Measurements from ENCODE around the gene FRS2.

Gene FRS2, protein sequence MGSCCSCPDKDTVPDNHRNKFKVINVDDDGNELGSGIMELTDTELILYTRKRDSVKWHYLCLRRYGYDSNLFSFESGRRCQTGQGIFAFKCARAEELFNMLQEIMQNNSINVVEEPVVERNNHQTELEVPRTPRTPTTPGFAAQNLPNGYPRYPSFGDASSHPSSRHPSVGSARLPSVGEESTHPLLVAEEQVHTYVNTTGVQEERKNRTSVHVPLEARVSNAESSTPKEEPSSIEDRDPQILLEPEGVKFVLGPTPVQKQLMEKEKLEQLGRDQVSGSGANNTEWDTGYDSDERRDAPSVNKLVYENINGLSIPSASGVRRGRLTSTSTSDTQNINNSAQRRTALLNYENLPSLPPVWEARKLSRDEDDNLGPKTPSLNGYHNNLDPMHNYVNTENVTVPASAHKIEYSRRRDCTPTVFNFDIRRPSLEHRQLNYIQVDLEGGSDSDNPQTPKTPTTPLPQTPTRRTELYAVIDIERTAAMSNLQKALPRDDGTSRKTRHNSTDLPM
- 20.7 to 38.4 (median 28.9) reads per million in 9 experiments for total RNA-seq

DNA sequence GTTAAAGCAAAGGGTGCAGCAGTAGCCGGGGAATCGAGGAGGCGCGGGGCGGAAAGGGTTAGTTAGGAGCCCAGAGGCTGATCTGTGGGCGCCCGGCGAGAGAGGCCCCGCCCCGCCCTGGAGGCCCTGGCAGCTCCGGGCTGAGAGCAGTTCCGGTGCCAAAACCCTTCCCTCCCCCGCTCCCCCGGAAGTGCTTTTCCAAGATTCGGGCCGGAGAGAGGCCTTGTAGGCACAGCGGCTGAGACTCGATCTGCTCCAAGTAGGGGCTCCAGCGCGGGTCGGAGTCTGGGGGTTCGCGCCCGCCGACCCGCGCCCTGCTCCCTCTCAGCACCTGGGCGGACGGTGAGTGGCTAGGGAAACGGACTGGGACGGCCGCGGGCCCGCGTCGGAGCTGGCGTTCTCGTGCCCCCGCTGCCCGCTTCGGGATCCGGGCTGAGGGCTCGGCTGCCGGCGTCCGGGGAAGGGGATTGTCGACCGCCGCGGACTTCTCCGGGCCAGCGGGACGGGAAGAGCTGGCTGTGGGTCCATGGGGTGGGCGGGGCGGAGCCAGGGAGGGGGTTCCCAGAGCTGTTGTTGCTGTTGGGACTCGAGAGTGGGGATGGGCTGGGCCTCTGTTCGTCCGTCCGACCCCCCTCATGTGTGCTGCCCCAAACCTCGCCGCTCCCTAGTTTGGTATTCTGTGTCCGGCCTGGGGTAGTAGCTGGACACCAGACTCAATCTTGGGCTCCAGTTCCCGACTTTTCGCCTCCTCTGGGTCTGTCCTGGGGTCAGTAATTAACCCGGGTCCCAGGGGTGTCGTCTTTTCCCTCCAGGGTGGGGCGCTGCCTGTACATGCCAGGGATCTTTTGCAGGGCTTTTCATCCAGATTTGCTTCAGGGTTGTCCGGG lies at the start of gene FRS2:
Gene FRS2, plus strand, starts transcription at position 200 of the 887 bp plus-strand sequence. CDS start 98,643 bp downstream, outside the sequence.
- ATAC-seq (replicated peaks) (peak; percentile 97), DNase-seq (peak; percentile 73 to 77 (median 73))
- H3K27me3 Mint-ChIP-seq: no peaks in the 10 kb centered on the region
- peak within 1 kb of the TSS; percentile 98 for H3K27ac Mint-ChIP-seq
- peaks cover 7% of the 10 kb centered on the region for H3K36me3 Mint-ChIP-seq (ENCODE audit: insufficient read depth)
- H3K9me3 Mint-ChIP-seq: no peaks in the 10 kb centered on the region
- H3K4me3 Mint-ChIP-seq: peak within 1 kb of the TSS; percentile 97
- peaks cover 29 to 47% of the 10 kb centered on the region in 2 donors for H3K4me1 Mint-ChIP-seq (ENCODE audit: low read depth in 2 of 2)

DNA sequence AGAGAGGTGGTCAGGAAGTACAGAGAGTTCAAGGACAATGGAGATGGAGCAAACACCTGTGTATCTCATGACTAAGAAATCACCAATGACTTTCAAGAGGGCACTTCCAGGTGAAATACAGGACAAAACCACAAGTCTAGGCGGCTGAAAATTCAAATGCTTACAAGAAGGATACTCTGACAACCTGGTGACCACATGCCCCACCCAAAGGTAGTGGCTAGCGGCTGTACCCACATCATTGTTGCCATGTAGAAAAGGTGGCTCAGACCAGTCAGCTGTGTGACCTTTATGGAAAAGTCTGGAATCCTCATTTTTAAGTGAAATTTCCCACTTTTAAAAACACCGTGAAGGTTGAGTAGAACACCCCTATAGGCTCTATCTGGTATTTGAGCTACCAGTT lies 48.6 kb upstream of the FRS2 start:
- no peak overlapping the region for H3K4me3 Mint-ChIP-seq
- no peaks in the 10 kb centered on the region for H3K9me3 Mint-ChIP-seq

DNA sequence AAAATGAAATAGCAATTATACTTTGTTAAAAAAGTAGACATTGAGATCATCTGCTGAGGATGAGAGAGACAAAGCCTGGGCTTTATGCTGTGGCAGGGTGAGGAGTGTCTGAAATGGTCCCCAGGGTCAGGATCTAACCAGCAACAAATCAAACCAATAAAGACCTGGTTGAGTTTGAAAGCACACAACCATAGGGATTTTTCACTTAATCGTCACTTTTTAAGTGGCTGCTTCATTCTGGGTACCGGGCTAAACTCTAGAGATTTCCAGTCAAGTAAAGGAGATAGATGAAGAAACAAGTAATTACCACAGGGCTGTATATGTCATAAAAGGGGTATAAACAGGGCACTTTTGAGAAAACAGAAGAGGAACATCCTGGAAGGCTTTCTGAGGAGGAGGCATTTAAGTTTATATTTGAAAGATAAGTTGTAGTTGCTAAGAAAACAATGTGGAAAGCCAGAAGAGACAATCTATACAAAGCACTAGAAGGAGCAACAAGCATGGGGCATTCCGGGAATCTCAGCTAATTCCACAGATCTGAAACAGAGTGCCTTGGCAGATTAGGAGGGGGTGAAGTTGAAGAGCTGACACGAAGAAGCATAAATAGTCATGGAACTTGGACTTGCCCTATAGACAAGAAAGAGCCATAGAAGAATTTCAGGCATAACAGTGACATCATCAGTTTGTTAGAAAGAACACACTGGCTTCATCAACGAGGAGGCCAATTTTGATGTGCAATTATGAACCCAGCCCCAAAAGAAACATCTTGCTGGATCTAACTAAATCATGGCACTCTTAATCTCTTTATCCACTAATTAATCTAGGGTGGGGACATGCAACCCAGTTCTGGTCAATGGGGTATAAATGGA lies 46.9 kb upstream of the FRS2 start:
- Mint-ChIP-seq H3K36me3 (ENCODE audit: insufficient read depth) (no peaks in the 10 kb centered on the region), H3K9me3 (no peaks in the 10 kb centered on the region), H3K4me3 (no peak overlapping the region), H3K27me3 (no peaks in the 10 kb centered on the region), H3K27ac (peak overlapping the region in 1 of 2 donors; percentile 65), H3K4me1 (ENCODE audit: low read depth in 2 of 2) (no peaks in the 10 kb centered on the region)
- DNase-seq (no peak), ATAC-seq (replicated peaks) (no peak)

More for the DNA sequence above, 48.6 kb upstream of the FRS2 start:
- ATAC-seq (replicated peaks) (no peak), DNase-seq (no peak)
- no peak overlapping the region for H3K27ac Mint-ChIP-seq
- H3K36me3 Mint-ChIP-seq (ENCODE audit: insufficient read depth): no peaks in the 10 kb centered on the region
- no peaks in the 10 kb centered on the region for H3K27me3 Mint-ChIP-seq
- no peaks in the 10 kb centered on the region for H3K4me1 Mint-ChIP-seq (ENCODE audit: low read depth in 2 of 2)

DNA sequence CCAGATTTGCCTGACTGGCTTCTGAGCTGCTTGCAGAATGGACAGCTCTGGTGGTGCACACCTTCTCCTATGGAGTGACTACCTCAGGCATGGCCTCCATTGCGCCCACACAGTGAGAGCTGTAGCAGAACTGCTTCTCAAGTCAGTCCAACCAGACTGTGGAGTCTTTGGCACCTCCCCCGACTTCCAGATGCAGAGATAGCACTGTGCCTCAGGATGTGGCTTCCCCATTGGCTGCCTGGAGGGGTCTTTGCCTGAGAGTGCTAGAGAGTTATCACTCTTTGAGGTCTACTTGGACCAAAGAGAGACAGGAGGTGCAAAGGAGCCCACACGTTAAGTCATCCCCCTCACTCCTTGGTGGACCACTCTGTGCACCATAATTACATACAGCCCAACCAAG lies 44.8 kb upstream of the FRS2 start:
- no peak overlapping the region for H3K4me3 Mint-ChIP-seq
- H3K27ac Mint-ChIP-seq: no peak overlapping the region
- no peaks in the 10 kb centered on the region for H3K9me3 Mint-ChIP-seq
- no peaks in the 10 kb centered on the region for H3K4me1 Mint-ChIP-seq (ENCODE audit: low read depth in 2 of 2)
- no peak for DNase-seq
- no peaks in the 10 kb centered on the region for H3K27me3 Mint-ChIP-seq
- ATAC-seq (replicated peaks): no peak
- H3K36me3 Mint-ChIP-seq (ENCODE audit: insufficient read depth): no peaks in the 10 kb centered on the region

DNA sequence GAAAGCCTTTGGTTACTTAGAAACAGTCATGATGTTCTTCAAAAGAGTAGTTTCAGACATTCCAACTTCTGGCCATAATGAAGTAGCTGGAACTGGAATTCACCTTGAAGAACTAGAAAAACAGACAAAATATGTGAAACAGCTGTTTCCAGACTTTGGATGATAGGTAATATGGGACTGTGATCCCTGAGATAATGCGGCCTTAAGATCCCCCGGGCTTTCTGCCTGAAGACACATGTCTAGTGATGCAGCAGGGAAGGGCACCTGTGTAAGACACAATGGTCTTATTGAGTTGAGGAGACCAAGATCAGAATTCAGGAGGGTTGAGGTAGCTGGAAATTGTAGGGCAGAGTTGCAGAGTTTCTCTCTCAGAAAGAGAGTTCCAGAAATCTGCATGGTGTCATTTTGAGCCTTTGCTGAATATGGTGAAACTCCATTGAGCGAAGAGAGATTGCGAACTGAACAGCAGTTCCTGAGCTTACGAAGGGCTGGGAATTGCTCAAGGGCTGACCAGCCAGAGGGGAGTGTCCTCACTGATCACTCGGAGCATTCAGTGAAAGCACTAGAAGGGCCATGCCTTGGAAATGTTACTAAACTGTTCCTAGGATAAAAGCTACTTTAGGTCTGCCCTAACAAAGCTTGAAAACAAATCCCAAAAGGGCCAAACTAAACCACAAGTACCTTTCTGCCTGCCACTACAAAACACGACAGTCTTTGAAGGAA lies 41.7 kb upstream of the FRS2 start:
- no peak overlapping the region for H3K27ac Mint-ChIP-seq
- no peak for ATAC-seq (replicated peaks)

DNA sequence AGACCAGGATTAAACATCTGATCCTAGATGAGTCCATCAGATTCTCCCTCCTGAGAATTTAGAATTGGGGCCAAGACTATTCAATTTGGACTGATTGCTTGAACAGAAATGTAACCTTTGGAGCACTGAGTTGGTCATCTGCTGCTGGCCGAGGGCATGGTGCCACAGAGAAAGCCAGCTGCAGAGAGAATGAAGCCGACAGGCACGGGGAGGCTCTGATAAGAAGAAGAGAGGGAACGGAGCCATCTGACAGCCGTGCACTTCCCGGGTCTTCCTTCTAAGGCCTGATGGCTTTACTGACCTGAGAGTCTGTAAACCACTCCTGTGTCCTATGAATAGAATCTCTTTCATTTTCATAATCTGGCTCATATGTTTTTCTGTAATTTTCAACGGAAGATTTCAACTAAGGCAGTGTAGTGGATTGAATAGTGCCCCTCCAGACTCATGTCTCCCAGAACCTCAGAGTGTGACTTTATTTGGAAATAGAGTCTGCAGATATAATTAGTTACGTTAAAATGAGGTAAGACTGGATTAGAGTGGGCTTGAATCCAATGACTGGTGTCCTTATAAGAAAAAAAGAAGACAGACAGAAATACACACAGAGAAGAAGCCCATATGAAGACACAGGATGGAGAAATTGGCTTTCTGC lies 39.1 kb upstream of the FRS2 start:
- DNase-seq (no peak), ATAC-seq (replicated peaks) (no peak)
- Mint-ChIP-seq H3K9me3 (no peaks in the 10 kb centered on the region), H3K36me3 (ENCODE audit: insufficient read depth) (no peaks in the 10 kb centered on the region), H3K27ac (no peak overlapping the region), H3K4me1 (ENCODE audit: low read depth in 2 of 2) (no peaks in the 10 kb centered on the region), H3K4me3 (no peak overlapping the region), H3K27me3 (no peaks in the 10 kb centered on the region)

More for the DNA sequence above, 41.7 kb upstream of the FRS2 start:
- Mint-ChIP-seq H3K9me3 (no peaks in the 10 kb centered on the region), H3K27me3 (no peaks in the 10 kb centered on the region), H3K4me1 (ENCODE audit: low read depth in 2 of 2) (no peaks in the 10 kb centered on the region), H3K4me3 (no peak overlapping the region), H3K36me3 (ENCODE audit: insufficient read depth) (no peaks in the 10 kb centered on the region)
- no peak for DNase-seq

DNA sequence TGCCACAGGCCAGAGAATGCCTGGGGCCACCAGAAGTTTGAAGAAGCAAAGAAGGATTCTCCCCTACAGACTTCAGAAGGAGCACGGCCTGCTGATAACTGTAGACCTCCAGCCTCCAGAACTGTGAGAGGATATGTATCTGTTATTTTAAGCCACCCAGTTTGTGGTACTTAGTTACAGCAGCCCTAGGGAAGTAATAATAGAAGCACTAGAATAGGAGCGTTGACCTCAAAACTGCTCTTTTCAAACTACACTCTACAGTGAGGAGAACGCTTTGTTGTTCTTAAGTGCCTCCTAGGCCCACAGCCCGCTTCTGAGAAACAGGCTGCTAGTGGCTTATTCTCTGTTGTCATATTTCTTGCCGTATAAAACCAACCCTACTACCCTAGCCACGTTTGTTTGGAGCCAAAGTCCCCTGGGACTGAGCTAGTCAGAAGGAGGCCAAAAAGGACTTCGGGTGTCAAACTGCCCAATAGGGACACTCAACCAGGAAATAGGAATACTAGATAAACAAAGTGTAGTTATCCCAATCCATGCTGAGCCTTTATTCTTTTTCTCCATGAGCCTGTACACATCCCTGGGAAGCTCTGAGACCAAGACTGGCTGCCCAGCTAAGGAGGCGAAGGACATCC lies 38.5 kb upstream of the FRS2 start:
- H3K4me1 Mint-ChIP-seq (ENCODE audit: low read depth in 2 of 2): no peaks in the 10 kb centered on the region
- H3K4me3 Mint-ChIP-seq: no peak overlapping the region
- H3K9me3 Mint-ChIP-seq: no peaks in the 10 kb centered on the region
- no peak for DNase-seq
- no peaks in the 10 kb centered on the region for H3K36me3 Mint-ChIP-seq (ENCODE audit: insufficient read depth)
- ATAC-seq (replicated peaks): no peak
- no peaks in the 10 kb centered on the region for H3K27me3 Mint-ChIP-seq
- H3K27ac Mint-ChIP-seq: no peak overlapping the region

DNA sequence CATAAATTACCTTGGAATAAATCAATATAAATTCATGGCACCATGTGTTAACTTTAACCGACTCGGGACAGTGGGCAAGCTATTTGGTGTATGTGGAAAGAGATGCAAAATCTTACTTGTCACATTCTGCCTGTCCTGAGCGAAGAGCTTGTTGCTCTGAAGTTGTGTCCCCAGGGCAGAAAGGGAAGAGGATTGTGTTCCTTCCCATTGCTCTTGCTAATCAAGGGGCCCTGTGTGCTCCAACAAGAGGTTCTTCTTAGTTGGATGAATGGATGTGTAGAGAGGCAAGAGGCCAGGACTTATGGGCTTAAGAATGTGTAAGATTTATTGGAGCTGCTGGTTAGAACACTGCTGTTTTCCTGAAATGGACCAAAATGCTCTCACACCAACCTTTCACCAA lies 36.5 kb upstream of the FRS2 start:
- no peak overlapping the region for H3K27ac Mint-ChIP-seq
- H3K4me3 Mint-ChIP-seq: no peak overlapping the region
- no peaks in the 10 kb centered on the region for H3K4me1 Mint-ChIP-seq (ENCODE audit: low read depth in 2 of 2)
- no peaks in the 10 kb centered on the region for H3K27me3 Mint-ChIP-seq
- H3K36me3 Mint-ChIP-seq (ENCODE audit: insufficient read depth): no peaks in the 10 kb centered on the region
- DNase-seq: no peak
- no peaks in the 10 kb centered on the region for H3K9me3 Mint-ChIP-seq
- ATAC-seq (replicated peaks): no peak

DNA sequence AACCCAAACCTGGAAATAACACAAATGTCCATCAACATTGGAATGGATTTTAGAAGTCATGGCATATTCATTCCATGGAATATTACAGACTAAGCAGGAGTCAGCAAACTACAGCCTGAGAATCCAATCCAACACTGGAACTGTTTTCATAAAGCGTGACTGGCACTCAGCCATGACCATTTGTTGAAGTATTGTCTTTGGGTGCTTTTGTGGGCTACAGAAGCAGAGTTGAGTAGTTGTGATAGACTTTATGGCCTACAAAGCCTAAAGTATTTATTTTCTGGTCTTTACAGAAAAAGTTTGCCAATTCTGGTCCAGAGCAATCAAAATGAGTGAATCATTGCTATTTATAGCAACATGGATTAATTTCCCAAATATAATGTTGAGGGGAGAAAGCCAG lies 34.5 kb upstream of the FRS2 start:
- no peak overlapping the region for H3K27ac Mint-ChIP-seq
- no peaks in the 10 kb centered on the region for H3K27me3 Mint-ChIP-seq
- H3K9me3 Mint-ChIP-seq: no peaks in the 10 kb centered on the region
- no peaks in the 10 kb centered on the region for H3K36me3 Mint-ChIP-seq (ENCODE audit: insufficient read depth)
- ATAC-seq (replicated peaks) (no peak), DNase-seq (no peak)
- H3K4me3 Mint-ChIP-seq: no peak overlapping the region
- H3K4me1 Mint-ChIP-seq (ENCODE audit: low read depth in 2 of 2): no peaks in the 10 kb centered on the region

DNA sequence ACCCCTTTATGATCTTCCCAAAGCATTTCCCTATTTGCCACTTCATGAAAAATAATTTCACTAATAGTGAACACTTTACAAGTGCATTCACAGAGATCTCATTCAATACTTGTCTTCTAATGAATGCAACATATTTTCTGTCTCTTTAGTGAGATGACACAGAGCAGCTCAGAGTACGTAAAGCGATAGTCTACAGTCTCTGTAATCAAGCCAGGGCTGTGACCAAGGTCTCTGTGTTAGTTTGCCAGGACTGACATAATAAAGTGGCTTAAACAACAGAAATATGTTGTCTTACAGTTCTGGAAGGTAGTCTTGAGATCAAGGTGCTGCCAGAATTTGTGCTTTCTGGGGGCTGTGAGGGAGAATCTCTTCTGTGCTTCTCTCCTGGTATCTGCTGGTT lies 33.1 kb upstream of the FRS2 start:
- Mint-ChIP-seq H3K36me3 (ENCODE audit: insufficient read depth) (no peaks in the 10 kb centered on the region), H3K9me3 (no peaks in the 10 kb centered on the region)
- DNase-seq: no peak

DNA sequence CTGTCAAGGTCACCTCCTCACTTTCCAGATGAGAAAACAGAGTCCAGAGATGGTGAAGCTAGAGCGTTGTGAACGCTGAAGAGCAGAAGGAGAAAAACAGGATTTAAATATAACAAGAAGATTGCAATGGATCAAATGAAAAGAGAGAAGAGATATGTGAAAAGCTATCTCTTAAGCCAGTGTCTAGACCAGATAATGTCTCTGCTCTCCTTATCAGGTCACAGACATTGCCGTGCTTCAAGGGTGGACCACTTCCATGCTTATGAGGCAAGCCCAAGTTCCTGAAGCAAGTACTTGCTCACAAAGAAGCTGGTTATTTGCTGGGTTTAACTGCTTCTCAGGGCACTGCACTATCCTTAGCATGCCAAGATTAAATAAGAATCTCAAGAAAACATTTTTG lies 31.6 kb upstream of the FRS2 start:
- Mint-ChIP-seq H3K4me3 (no peak overlapping the region), H3K27me3 (no peaks in the 10 kb centered on the region), H3K36me3 (ENCODE audit: insufficient read depth) (no peaks in the 10 kb centered on the region), H3K9me3 (no peaks in the 10 kb centered on the region), H3K4me1 (ENCODE audit: low read depth in 2 of 2) (no peaks in the 10 kb centered on the region), H3K27ac (no peak overlapping the region)
- no peak for DNase-seq
- no peak for ATAC-seq (replicated peaks)

More for the DNA sequence above, 33.1 kb upstream of the FRS2 start:
- ATAC-seq (replicated peaks): no peak
- H3K27me3 Mint-ChIP-seq: no peaks in the 10 kb centered on the region
- no peak overlapping the region for H3K27ac Mint-ChIP-seq
- H3K4me3 Mint-ChIP-seq: no peak overlapping the region
- no peaks in the 10 kb centered on the region for H3K4me1 Mint-ChIP-seq (ENCODE audit: low read depth in 2 of 2)

DNA sequence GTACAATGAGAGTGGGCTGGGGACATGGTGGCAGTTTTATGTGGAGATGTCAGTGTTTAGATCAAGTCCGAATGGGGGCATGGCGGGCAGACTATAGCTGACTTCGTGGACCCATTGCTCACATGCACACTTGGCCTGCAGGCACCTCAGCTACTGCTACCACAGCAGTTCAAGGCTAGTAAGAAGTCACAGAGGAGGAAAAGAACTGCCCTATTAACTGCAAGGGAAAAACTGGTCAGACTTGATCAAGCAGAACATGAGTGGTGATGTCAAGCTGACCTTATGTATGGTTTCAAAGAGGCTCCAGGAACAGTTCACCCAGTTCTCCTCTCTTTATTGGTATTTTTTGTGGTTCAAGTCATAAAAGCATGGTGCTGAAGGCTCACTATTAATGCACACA lies 30.2 kb upstream of the FRS2 start:
- H3K4me3 Mint-ChIP-seq: no peak overlapping the region
- H3K27ac Mint-ChIP-seq: no peak overlapping the region
- no peaks in the 10 kb centered on the region for H3K4me1 Mint-ChIP-seq (ENCODE audit: low read depth in 2 of 2)
- no peaks in the 10 kb centered on the region for H3K36me3 Mint-ChIP-seq (ENCODE audit: insufficient read depth)
- DNase-seq (no peak), ATAC-seq (replicated peaks) (no peak)
- no peaks in the 10 kb centered on the region for H3K27me3 Mint-ChIP-seq
- H3K9me3 Mint-ChIP-seq: no peaks in the 10 kb centered on the region
